ENCODE results near the gene KCNJ8.
"Not testable (repeated sequence)": the region's sequence is repeated elsewhere in the genome, so short reads cannot be mapped to it uniquely, and the experiment has no call there.

Gene KCNJ8

GRCh38 chr12:21786041-21786531 is 11.6 kb upstream of the KCNJ8 start:
- CTCF ChIA-PET, result no interaction called here
- POLR2A ChIA-PET, result no interaction called here
- no peak for TF ChIP-seq CTCF (IDR thresholded peaks at IDR 0.05; ENCODE audit: control extremely low read depth, extremely low read depth, low read depth, missing control alignments)
- DNase-seq (ENCODE audit: extremely low spot score), result no peak

GRCh38 chr12:21782723-21783122 is 8.2 kb upstream of the KCNJ8 start:
- CTCF ChIA-PET; DNase-seq (ENCODE audit: extremely low spot score); POLR2A ChIA-PET: not testable (repeated sequence)

- ChIA-PET POLR2A (no interaction called here), CTCF (no interaction called here)
- TF ChIP-seq CTCF (IDR thresholded peaks at IDR 0.05; ENCODE audit: control extremely low read depth, extremely low read depth, low read depth, missing control alignments), result no peak
- no peak for DNase-seq (ENCODE audit: extremely low spot score)
Measured at GRCh38 chr12:21780786-21781185, 6.3 kb upstream of the KCNJ8 start.

- DNase-seq (ENCODE audit: extremely low spot score), result no peak
- POLR2A ChIA-PET, result no interaction called here
- TF ChIP-seq CTCF (IDR thresholded peaks at IDR 0.05; ENCODE audit: control extremely low read depth, extremely low read depth, low read depth, missing control alignments), result no peak
- CTCF ChIA-PET, result no interaction called here
Measured at GRCh38 chr12:21776175-21776574, 1.7 kb upstream of the KCNJ8 start.

GRCh38 chr12:21775133-21775820 is 771 bp upstream of the KCNJ8 start:
- TF ChIP-seq CTCF (IDR thresholded peaks at IDR 0.05; ENCODE audit: control extremely low read depth, extremely low read depth, low read depth, missing control alignments), result no peak
- ChIA-PET CTCF (no interaction called here), POLR2A (no interaction called here)
- DNase-seq (ENCODE audit: extremely low spot score), result no peak

GRCh38 chr12:21773806-21774205 is 700 bp downstream of the KCNJ8 start:
- no peak for DNase-seq (ENCODE audit: extremely low spot score)
- CTCF ChIA-PET, result no interaction called here
- no peak for TF ChIP-seq CTCF (IDR thresholded peaks at IDR 0.05; ENCODE audit: control extremely low read depth, extremely low read depth, low read depth, missing control alignments)
- POLR2A ChIA-PET, result no interaction called here

GRCh38 chr12:21773263-21773741 is 1.2 kb downstream of the KCNJ8 start:
- ChIA-PET POLR2A (no interaction called here), CTCF (no interaction called here)
- TF ChIP-seq CTCF (IDR thresholded peaks at IDR 0.05; ENCODE audit: control extremely low read depth, extremely low read depth, low read depth, missing control alignments), result no peak
- peak; percentile 6 for DNase-seq (ENCODE audit: extremely low spot score)

All from GM10248 (cell line).